GM21360 (cell line): ENCODE results near the gene ZNHIT3.
A peak's percentile ranks its signal among the peaks of the same experiment; 100 is the strongest.

Experiments used
- ATAC-seq: cut with Tn5 transposase; IDR thresholded peaks from one replicate; pipeline ENCODE4 v1.9.1; 2021; ENCODE audit warnings: mild to moderate bottlenecking, moderate library complexity; ENCODE audit not compliant: unreplicated experiment

Gene ZNHIT3

DNA sequence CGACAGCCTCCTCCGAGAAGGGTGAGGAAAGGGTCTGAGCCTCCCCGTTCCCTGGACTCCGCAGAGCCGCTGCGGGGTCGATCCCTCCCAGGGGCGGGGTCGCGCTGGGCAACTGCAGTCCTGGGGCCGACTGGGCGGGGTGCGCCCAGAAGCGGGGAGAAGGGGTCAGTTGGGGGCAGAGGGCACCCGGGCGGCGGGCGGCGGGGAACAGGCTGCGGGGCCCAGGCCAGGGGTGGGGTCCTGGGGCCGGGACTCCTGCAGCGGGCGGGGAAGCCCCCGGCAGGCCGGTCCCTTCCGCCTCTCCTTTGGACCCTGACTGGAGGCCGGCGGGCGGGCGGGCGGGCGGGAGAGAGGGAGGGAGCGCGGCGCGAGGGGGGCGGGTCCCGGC, 58.6 kb downstream of the ZNHIT3 start:
- peak; percentile 30 for ATAC-seq
